ENCODE data around the gene PRADC1.
"Not testable (repeated sequence)": the region's sequence is repeated elsewhere in the genome, so short reads cannot be mapped to it uniquely, and the experiment has no call there.

Gene PRADC1

DNA sequence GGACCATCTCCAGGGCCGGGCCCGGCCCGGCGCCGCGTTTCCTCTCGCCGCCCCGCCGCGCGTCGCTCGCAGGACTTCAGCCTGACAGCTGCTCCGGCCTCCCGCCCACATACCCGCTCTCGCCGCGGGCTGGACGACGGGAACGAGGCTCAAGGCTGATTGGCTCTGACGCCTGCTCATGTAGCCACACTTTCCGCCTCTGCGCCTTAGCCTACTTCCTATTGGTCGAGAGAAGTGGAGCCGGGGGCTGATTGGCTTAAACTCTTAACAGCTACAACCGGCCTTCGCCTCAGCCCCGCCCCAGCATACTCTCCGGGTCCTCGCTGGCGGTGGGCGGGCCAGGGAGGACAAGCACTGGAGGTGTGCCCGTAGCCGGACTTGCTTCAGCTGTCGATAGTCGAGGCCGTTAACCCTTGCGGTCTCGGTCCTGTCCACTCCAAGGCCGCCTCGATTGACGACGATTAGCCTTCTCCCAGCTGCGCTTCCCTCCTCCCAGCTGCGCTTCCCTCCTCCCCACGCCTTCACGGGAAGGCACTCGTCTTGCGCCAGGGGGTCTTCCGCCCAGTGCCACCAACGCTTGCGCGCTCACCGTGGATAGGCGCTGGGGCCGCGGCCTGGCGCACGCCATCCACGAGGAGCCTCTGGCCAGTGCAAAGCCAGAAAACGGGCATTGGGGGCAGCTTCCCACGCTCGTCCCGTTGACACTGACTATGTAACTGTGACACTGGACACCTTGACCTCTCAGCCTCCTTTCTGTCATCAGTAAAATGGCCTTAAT lies at the start of gene PRADC1:
Gene PRADC1 (minus strand): TSS at position 86 of the 778 bp plus-strand sequence. CDS start 79 bp downstream, at position 7.
- peak; percentile 85 for DNase-seq (ENCODE audit: low read depth in 2 of 2)

- DNase-seq (ENCODE audit: low read depth in 2 of 2), result no peak
Observed at GRCh38 chr2:73281244-73281643, 48.2 kb upstream of the PRADC1 start.

DNA sequence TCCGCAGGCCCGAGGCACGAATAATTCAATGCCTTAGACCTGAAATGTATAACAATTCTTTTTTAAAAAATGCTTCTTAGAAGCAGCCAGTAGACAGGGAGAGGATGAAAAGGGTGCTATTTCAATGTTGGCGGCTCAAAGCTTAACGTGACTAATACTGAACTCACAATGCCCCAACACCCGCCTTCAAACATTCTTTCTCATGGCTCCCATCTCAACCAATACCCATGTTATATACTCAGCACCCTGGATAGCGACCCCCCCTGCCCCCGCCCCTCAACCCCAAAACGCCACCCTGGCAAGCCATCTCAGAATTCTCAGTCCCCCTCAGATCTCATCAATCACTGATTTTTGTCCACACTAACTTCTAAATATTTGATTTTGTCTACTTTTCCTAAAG lies 46.8 kb upstream of the PRADC1 start:
- no peak for DNase-seq (ENCODE audit: low read depth in 2 of 2)

DNA sequence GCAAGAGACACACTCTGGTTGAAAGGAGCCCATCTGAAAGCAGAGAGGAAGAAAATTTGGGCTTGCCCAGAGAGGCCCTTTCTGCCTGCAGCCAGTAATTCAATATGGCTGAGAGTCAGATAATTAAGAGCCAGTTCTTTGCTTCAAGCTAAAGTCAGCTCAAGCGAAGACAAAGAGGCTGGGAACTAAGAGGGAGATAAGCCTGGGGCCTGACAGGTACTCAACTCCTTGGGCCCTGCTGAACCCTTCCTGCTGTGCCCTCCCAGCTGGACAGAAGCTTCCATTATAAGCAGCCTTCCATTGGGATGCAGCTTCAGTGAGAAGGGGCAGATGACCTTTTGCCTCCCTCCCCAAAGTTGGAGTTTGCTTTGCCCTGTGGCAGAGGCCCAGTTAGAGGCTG lies 39.2 kb upstream of the PRADC1 start:
- no peak for DNase-seq (ENCODE audit: low read depth in 2 of 2)

- DNase-seq (ENCODE audit: low read depth in 2 of 2), result no peak
Observed at GRCh38 chr2:73269686-73270465, 36.8 kb upstream of the PRADC1 start.

DNA sequence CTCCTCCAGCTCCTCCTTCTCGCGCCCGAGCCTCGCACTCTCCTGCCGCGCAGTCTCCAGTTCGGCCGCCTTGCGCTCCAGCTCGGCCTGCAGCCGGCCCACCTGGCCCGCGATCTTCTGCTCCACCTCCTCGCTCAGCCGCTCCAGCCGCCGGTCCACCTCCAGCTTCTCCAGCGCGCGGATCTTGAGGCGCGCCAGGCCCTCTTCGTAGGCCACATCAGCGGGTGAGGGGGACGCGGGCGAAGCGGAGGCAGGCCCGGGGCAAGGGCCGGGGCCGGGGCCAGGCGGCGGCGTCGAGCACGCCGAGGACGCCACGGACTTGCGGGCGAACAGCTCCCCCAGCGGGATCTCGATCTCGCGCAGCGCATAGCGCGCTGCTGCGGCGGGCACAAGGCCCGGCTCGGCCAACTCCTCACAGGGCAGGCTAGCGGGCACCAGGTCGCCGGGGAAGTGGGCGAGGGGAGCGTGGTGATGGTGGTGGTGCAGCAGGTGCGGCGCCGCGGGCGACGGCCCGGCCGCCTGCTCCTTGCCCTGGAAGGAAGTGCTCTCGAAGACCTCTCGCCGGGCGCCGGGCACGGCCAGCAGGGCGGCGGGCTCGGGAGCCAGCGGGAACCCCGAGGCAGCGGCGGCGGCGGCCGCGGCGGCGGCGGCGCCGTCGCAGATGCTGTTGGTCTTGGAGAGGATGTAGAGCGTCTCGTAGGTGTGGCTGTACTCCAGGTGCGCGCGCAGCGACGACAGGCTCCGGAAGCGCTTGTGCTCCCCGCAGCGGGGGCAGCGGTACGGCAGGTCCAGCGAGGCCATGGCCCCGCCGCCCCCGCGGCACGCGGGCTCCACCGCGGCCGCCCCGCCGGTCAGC lies 36.0 kb upstream of the PRADC1 start:
- DNase-seq (ENCODE audit: low read depth in 2 of 2), result peak; percentile 41 to 61

DNA sequence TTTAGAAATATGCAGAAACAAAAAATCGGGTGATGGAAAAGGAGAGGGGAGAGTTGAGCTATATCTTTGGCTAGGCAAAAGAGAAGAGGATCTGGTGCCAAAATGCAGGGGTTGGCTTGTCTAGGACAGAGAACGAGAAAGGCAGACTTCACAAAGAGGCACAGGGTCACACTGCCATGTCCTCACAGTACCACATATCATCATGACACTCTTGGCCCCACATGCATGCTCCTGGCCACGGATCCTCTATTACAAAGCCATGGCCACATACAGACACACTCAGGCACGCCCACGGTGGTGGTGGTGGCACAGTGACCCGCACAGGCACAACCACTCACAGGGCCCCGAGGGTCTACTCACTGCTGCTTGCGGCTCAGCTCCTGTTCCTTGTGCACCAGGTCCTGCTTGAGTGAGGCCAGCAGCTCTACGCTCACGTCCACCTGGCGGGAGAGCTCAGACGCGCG lies 35.4 kb upstream of the PRADC1 start:
- DNase-seq (ENCODE audit: low read depth in 2 of 2), result no peak

- no peak for DNase-seq (ENCODE audit: low read depth in 2 of 2)
Observed at GRCh38 chr2:73267008-73267407, 34.0 kb upstream of the PRADC1 start.

DNA sequence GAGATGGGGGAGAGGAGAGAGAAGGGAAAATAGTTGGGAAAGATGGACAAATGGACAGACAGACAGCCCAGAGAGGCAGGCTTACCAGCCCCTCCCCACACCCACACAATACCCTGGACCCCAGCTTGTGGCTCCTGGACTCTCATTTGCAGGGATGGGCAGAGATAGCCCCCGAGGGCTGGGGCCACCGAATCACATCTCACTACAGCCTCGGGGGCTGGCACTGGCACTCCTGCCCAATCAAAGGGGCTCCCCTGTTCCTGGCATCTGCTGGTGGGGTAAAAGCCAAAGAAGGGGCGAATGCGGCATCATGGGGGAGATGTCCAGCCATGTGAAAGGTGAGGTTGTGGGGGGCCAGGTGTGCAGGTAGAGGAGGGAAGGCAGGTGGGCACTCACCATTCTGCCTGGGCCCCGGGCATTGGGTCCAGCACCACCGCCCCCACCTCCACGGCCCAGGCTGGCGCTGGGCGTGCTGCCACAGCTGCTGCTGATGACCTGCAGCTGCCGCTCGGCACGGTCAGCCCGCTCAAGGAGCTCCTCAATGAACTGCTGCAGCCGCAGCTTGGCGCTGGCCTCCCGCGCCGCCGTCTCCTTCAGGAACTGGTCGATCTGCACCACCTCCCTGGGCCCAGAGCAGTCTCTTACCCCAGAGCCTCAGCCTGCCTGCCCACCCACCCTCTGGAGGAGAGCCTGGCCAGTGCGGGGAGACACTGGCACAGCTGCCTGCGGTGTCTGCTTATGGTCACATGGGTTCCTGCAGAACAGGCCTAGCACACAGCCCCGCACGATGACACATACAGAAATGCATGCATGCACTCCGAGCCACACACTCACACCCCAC lies 33.2 kb upstream of the PRADC1 start:
- DNase-seq (ENCODE audit: low read depth in 2 of 2), result no peak

DNA sequence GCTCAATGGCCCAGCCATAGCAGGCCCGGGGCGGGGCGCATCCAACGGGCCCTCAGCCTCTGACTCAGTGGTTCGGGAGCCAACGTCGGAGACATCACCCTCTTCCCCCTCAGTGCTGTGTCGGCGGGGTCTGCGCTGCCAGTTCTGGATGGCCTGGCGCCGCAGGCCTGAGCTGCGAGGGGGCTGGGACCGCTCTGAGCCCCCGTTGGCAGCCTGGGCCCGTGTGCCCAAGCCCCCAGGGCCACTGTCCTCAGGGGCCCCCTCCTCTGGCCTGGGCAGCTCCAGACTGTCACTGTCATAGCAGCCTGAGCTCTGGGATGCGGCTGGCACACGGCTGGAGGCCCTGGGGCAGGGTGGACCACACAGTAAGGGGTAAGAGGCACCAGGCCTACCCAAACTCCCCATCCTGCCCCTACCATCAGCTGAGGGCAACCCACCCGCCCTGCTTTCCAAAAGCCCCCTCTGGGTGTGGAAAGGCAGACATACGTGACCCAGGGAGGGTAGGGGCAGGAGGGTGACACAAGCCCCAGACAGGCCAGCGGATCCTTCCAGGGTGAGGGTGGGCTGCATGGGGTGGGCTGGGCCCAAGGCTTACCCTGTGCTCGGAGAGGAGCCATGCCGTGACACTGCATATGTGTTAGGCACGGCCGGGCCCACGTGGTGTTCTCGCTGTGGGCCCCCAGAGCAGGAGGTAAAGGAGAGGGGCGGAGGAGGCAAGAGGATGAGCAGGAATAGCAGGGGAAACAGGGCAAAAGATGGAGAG lies 32.4 kb upstream of the PRADC1 start:
- no peak for DNase-seq (ENCODE audit: low read depth in 2 of 2)

DNA sequence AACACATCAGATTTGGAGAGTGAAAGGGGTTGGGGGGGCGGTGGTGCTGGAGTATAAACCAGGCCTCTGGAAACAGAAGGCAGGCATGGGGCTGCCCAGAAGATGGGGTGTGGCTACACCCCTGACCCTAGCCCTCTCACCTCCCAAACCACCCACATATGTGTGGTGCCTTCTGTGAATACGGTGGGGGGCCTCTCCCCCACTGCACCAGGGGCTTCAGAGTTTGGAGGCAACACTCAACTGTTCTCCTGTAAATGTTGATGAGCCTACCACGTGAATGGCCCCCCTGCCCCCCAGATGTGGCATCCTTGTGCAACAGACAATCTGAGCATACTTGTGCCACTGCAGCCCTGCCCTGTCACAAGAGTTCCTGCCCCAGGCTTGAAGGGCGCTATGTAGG lies 31.7 kb upstream of the PRADC1 start:
- DNase-seq (ENCODE audit: low read depth in 2 of 2), result no peak

GRCh38 chr2:73264332-73264606 lies 31.2 kb upstream of the PRADC1 start:
- no peak for DNase-seq (ENCODE audit: low read depth in 2 of 2)

DNA sequence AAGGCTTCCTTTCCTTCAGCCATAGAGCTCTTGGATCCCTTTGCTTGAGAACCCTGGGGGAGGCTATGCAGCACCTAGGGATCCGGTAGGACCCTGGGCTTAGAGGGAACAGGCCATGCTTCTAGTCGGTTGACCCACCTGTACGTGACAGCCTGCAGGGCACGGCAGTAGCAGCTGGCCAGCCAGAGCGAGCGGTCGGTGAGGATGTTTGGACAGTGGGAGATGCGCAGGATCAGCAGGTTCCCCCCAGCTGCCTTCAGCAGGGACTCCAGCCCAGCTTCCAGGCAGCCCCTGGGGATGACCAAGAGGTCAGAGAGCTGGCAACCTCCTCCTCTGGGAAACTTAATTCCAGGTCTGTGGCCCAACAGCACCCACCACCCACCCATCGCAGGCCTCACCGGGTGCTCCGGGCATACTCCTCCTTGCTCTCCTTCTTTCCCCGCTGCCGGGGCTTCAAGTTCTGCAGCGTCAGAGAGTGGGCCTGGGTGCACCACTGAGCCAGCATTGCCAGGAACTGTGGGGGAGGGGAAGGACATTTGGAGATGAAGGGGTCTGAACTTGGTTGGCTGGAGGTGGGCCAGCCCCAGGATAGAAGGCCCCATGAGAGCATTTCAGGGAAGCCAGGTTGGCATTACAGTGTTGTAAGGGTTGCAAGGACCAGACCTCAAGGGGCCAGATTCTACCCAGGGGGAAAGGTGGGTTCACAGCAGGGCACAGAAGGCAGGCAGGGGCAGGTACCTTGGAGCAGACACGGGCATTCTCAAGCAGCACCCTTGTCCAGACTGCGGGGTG lies 30.7 kb upstream of the PRADC1 start:
- no peak for DNase-seq (ENCODE audit: low read depth in 2 of 2)

GRCh38 chr2:73262691-73263429 lies 29.8 kb upstream of the PRADC1 start:
- not testable (repeated sequence) for DNase-seq (ENCODE audit: low read depth in 2 of 2)

DNA sequence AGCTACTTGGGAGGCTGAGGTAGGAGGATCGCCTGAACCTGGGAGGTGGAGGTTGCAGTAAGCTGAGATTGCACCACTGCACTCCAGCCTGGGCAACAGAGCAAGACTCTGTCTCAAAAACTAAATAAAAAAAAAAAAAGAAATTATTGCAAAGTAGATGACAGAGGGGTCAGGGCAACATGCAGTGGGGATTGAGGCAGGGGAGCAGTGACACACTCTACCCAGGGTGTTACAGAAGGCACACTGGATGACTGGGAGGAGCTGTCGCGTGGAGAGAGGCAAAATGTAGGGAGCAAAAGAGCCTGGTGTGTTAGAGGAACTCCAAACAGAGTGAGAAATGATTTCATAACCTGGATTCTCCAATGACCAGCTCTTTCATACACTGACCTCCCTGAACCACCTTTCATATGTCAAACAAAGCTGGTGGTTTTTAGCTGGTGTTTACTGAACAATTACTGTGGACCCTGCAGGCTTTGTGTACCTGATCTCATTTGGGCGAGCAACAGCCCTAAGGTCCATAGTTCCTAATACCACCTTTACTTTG lies 29.1 kb upstream of the PRADC1 start:
- DNase-seq (ENCODE audit: low read depth in 2 of 2), result no peak

- DNase-seq (ENCODE audit: low read depth in 2 of 2), result no peak
Observed at GRCh38 chr2:73260338-73260984, 27.4 kb upstream of the PRADC1 start.

GRCh38 chr2:73259704-73260337 lies 26.8 kb upstream of the PRADC1 start:
- DNase-seq (ENCODE audit: low read depth in 2 of 2), result no peak

DNA sequence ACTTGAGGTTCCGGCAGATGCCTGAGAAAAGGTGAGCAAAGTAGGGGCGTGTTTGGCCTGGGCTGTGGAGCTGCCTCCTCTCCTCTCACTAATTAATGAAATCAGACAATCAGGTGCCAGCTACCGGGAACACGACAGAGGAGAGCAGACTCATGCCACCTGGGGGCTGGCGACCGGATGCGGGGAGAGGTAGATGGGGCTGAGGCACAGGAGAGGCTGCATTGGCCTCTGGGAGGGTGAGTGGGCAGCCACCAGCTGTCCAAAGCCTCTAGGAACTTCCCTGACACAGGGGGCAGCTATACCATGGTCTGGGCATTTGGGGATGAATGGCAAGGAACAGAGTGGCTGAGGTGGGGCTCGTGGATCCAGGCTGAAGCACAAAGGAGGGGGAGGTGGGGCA lies 26.2 kb upstream of the PRADC1 start:
- no peak for DNase-seq (ENCODE audit: low read depth in 2 of 2)

Measured in activated CD4-positive, alpha-beta T cell treated with anti-CD3 and anti-CD28 coated beads for 24 hours (primary cell).